GM19372 (cell line): Measurements from ENCODE around the gene LSM2.

Source experiments
- ATAC-seq: cut with Tn5 transposase; IDR thresholded peaks from one replicate; pipeline ENCODE4 v1.9.1; 2021; ENCODE audit warnings: mild to moderate bottlenecking, low read depth, moderate library complexity; ENCODE audit not compliant: unreplicated experiment

The LSM2 gene

DNA sequence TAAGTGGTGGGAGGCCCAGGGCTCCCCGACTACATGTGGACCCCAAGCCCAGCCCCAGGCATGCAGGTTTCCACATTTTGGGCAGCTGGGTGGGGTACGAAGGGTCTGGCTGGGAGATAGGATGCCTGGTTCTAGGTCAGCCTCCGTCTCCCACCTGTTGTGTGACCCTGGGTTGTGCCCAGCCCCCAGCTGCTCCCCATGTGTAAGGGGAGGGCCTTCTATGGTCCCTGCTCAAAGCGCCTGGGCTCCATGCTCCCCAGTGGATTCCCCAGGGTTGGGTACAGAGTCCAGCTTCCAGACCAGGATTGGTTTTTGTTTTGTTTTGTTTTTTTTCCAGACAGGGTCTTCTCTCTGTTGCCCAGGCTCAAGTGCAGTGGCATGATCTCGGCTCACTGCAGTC is 28.6 kb downstream of the LSM2 start:
- ATAC-seq, result no peak

DNA sequence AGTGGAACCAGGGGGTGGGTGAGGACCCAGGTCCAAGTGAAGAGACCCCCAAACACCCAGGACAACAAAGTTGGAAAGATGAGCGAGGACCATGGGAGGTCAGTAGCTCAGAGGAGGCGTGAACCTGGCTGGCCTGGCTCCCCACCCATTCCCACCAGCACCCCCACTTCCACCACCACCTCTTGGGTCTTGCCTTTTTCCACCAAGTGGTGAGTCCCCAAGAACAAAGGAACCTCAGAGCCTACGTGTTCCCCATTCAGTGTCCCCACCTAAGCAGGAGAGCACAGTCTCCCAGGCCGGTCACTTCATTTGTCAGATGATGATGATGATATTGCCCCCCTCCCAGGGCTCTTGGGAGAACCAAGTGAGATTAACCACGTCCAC is 29.1 kb downstream of the LSM2 start:
- no peak for ATAC-seq

DNA sequence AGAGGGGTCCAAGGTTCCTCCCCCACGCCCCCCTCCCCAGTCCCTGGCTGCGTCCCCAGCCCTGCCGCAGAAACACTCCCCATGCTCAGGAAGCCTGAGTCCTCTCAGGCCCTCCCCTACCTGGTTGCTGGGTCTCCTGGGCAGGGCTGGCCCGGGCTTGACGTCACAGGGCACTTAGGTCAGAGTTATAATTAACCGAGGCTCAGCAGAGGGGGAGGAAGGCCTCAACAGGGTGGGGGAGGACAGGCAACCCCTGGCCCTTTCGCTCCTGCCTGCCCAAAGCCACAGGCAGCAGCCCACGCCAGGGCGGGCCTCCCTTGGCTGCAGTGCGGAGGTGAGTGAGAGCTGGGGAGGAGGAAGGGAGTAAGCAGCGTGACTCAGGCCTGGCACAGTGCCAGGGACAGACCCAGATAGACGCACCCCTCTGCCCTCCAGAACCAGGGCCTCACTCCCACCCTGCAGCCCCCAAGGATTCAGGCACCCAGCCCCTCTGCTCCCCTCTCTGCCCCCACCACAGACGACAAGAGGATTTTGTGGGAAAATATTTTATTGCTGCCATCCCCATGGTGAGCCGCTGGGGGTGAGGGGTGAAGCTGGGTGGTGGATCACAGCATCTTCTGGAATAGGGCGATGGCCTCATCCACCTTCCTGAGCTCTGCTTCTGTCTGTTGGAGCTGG is 29.6 kb downstream of the LSM2 start, which contains the start of gene VWA7:
VWA7 (minus strand) TSS at position 340 of the 678 bp plus-strand sequence. CDS start 549 bp downstream, outside the sequence.
- ATAC-seq, result peak; percentile 75

DNA sequence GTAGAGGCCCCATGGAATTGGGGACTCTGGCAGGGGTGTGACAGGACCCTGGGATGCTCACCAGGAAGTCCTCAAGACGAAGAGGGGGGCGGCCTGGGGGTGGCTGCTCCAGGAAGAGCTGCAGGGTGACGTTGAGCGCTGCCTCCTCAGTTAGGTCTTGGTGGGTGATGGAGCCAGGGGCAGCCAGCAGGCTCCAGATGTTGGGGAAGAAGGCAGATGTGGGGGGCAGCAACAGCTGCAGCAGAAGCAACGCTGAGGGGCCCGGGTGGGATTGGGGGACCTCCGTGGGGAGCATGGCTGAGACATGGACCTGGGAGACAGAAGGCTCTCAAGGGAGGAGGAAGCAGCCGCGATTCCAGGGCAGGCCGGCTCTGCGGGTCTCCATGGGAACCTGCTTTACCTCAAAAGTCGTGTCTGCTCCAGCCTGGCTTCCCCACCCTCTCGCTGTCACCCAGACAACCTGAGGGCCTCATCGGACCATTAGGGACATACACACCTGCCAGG is 30.2 kb downstream of the LSM2 start:
- no peak for ATAC-seq

DNA sequence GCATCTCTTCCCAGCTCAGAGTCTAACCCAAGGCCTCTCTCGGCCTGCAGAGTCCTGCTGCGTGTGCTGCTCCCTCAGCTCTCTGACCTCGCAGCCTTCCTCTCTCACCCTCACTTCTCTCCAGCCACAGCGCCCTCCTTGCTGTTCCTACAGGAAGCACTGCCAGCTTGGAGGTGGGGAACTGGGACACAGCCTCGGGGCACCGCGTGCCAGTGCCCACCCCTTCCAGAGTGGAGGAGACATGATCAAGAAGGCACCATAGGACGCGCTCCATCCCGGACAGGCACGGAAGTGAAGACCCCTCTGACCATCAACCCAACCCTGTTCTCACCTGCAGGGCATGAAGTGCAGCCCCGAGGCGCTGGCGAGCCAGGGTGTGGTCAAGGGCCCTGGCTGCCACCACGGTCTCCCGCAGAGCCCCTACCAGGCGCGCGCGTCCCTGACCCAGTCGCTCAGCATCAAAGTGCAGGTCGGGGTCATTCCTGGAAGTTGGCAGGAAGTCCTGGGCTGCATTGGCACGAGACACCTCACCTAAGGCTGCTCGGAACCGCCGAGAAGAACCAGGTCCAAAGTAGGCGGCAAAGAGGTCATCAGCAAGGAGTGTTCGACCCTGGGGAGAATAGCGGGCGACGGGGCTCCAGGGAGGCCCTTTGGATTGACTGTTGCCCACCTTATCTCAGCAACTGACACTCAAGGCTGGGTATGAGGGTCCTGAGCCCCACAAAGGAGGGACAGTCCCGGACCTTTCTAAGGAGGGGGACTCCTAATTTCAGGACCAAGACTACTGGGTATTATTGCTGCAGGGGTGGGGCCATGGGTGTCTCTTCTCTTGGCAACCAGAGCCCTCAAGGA is 30.9 kb downstream of the LSM2 start:
- no peak for ATAC-seq

DNA sequence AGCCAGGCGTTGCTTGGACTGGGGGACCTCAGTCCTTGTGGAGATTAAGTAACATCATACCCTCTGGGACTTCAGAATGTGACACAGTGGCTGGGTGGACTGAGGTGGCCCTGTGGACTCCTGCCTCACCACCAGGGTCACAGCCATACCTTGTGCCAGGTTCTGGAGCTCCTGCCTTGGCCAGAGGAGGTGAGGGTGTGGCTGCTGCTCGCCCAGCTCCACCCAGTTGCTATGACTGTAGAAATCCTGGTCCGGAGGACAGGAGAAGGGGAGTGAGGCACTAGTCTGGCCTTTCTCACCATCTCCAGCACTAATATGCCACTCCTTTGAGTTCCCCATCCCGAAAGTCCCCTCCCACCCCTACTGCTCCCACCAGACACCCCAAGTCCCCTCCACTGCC is 31.6 kb downstream of the LSM2 start:
- no peak for ATAC-seq

DNA sequence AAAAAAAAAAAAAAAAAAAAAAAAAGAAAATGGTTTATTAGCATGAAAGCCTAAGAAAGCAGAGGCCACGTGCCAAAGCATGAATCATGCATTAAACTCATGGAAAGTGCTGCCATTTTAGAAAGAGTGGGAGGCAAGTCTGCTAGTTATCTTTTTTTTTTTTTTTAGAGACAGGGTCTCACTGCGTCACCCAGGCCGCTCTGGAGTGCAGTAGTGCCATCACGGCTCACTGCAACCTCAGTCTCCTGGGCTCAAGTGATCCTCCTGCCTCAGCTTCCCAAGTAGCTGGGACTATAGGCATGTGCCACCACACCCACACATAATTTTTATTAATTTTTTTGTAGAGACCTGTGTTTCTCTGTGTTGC is 34.8 kb downstream of the LSM2 start:
- no peak for ATAC-seq

DNA sequence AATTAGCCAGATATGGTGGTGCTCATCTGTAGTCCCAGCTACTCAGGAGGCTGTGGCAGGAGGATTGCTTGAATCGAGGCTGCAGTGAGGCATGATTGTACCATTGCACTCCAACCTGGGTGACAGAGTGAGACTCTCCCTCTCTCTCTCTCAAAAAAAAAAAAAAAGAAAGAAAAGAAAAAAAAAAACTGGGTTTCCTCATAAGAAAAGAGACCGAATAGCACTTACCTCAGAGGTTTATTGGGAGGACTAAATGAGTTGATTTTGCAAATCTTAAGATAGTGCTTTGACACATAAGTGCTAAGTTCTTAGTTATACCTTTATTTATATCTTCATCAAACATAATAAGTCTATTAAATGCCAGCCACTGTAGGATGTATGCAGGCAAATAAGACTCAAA is 35.9 kb downstream of the LSM2 start:
- ATAC-seq, result no peak

DNA sequence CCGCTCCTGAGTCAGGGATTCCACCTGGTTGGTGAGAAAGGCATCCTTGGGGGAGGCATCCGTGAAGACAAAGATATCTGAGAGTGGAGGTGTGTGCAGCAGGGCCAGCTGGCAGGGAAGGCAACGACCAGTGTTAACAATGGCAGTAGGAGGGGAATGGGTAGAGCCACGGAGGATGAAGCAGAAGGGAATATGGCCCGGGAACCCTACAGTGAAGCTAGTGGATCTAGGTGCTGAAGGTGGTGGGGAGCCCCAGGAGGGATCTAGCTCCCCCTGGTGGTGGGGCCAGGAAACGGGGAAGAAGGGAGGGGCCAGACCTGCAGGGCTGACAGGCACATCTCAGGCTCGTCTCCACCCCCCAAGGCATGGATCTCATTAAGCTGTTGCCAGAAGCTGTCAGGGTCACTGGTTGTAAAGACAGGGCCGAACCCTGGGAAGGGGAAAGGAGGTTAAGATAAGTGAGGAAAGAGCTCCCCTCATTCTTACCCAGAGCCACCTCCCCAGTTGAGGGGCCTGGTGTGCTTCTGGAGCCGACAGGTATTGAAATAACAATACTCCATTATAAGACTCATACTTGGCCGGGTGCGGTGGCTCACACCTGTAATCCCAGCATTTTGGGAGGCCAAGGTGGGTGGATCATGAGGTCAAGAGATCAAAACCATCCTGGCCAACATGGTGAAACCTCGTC is 36.9 kb downstream of the LSM2 start:
- ATAC-seq, result no peak

DNA sequence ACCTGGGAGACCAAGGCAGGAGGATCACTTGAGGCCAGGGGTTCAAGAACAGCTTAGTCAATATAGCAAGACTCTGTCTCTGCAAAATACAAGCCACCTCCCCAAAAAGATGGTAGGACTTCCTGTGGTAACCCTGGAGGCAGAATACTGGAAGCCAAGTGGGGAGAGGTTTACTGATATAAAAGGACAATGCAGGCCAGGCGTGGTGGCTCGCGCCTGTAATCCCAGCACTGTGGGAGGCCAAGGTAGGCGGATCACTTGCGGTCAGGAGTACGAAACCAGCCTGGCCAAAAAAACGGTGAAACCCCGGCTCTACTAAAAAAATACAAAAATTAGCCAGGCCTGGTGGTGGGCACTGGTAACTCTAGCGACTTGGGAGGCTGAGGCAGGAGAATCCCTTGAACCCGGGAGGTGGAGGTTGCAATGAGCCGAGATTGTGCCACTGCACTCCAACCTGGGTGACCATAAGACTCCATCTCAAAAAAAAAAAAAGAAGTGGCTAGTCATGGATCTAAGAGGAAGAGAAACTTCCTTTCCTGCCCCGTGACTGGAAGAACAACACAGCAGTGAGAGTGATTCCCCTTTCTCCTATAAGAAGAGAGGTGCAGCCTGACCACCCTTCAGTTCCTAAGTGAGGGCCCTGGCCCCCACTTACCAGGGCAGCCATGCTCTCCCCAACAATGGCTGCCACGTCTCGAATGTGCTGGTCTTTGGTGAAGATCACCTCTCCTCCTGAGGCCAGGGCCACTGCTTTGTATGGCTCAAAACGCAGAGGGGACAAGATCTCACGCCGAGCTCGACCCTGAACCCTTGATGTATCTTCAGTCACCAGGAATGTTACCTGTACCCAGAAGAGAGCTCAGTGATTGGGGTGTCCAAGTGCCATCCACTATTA is 38.2 kb downstream of the LSM2 start:
- ATAC-seq, result no peak

DNA sequence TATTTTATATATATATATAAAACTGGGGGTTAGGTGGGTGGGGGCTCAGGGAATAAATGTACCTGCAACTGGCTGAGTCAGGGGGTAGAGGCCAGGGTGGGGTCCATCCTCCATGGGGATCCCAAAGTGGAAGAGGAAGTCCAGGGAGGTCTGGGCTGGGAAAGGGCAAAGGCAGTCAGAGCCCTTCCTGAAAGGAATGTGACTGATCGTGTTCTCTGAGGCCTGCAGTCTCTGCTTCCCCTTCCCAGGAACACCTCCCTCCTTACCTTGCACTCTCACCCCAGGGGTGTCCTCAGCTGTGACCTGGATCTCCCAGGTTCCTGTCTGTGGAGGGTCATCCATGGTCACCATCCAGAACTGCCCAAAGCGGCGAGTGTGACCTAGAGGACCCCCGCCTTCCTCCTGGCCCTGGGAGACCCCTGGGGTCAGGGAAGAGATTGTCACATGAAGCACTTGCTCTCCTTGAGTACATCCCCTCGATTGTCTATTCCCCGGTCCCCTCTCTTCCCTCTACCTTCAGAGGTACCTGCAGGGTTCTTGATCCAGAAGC is 39.6 kb downstream of the LSM2 start:
- no peak for ATAC-seq

DNA sequence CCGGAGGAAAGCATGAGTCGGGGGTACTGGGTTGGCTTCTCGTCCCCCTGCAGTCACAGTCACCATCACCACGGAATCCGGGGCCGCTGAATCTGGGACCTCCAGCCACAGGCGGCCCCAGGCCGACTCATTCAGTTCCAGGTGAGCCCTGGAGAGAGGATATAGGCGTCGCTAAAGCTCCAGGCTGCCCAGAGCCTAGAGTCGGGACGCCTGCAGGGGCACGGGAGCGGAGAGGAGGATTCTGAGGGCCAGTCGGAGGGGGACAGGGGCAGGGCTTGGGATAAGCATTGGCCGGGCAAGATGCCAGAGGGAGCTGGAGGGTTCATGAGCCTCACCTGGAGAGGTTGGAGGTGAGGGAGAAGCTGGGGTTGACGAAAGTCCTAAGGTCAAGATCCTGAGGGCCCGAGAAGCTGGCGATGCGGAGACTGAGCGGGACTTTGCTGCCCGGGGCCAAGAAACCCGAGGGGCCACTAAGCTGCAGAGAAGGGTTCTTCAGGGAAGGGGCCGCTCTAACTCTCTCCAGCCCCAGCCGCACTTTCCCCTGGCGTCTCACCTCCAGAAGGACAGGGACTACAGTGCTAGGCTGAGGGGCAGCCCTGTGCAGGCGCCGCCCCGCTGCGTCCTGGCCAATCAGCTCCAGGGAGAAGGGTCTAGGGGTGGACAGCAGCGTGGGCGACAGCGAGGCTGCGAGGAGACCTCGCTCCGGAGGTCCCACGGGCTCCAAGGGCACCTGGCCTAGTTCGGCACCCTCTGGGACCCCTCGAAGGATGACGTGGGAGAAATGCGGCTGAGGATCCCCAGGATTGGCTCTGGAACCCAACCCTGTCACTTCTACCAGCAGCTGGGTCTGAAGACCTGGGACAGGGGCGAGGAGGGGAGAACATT is 40.6 kb downstream of the LSM2 start:
- no peak for ATAC-seq

DNA sequence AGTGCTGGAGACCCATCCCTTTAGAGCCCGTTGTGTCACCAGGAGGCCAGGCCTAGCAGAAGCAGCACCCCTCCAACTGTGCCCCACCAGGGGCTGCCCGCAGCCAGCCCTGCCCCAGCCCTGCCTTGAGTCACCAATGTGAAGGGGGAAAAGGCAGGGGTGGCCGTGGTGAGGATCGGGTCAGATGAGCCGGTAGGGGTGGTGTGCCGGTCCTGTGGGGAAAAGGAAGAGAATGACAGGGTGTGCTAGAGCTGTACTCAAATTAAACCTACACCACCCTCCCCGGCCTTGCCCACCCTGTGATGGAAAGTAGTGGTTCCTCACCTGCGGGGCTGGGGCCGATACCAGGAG is 41.2 kb downstream of the LSM2 start:
- ATAC-seq, result no peak

DNA sequence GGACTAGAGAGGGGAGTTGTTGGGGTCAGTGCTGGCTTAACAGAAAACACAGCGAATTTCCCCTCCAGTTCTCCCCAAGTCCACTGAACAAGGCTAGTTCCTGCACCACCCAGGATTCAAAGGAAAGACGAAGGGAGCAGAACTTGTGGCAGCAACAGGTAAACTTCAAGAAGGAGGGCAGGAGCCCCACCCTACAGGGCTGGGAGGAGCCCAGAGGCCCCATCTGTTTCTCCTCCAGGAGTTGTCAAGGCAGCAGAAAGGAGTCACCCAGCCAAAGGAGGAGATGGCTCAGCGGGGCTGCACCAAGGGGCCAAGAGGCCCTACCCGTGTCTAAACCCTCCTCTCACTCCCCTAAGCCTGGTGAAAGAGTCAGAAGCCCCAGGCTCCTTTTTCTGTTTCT is 42.6 kb downstream of the LSM2 start:
- no peak for ATAC-seq

DNA sequence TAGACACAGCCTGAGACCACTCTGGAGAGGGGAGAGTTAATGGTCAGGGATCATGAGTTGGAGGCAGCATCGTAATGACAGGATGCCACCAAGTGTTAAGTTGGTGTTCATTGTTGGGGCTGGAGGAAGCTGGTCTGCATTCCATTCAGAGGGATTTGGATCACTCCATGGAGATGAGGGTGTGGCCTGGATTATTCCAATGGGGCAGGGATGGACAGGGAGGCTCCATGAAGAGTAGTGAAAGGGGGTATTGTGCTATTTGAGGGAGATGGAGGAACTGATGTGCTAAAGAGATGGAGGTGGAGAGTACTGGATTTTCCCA is 43.2 kb downstream of the LSM2 start:
- no peak for ATAC-seq

DNA sequence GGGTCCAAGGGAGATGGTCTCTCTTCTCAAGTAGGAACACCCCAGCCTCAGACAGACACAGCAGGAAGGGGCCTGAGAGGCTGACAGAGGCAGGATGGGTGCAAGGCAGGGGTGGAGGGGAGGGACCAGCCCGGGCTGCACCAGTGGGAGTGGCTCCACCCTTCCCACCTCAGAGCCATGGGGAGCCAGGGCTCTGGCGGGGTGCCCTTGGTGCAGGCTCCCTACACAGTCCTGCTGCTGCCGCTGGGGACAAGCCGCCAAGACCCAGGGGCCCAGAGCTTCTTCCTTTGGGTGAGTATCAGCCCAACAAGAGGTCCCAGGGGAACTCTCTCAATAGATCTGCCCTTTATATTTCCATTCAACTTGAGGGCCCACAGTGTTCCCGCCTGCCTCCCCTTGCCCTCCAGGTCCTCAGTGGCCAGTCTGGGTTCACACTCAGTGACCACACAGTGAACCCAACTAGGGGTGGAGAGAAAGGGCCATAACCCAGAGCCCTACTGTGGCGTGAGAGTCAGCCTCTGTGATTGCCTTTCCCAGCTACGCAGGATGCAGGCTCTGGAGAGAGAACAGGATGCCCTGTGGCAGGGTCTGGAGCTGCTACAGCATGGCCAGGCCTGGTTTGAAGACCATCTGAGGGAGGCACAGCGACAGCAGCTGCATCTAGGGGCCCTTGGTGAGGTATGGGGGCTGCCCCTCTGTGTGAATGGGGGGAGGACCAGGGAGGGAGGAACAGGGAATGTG is 43.7 kb downstream of the LSM2 start:
- ATAC-seq, result no peak

DNA sequence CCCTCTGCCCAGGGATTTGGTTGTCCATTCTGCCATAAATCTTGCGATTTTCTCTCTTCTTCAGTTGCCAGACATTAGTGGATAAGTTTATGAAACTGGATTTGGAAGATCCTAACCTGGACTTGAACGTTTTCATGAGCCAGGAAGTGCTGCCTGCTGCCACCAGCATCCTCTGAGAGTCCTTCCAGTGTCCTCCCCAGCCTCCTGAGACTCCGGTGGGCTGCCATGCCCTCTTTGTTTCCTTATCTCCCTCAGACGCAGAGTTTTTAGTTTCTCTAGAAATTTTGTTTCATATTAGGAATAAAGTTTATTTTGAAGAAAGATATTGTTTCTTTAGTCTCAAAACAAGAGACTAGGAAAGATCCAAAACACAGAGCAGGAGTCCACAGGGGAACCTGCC is 44.4 kb downstream of the LSM2 start, which contains the start of gene SAPCD1:
SAPCD1 (plus strand) TSS at position 301 of the 400 bp plus-strand sequence. CDS start 399 bp downstream, outside the sequence.
- ATAC-seq, result no peak

DNA sequence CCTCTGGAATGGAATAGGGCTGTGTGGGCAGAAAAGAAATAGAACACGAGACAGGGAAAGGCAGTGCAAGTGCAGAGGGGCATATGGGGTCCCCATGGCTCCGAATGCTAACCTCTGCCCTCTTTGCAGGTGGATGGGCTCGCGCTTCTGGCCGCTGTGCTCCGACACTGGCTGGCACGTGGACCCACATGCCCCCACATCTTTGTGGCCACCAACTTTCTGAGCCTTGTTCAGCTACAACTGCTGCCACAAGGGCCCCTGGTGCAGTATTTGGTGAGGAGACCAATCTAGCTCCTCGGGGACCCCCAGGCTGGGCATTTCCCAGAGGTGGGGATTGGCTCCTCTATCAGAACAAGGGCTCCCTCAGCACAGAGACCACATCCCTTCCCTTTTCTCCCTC is 45.4 kb downstream of the LSM2 start:
- no peak for ATAC-seq
